NCI-H1930 (cell line): ENCODE measurements around the gene DRD4.
A peak's percentile ranks its signal among the peaks of the same experiment; 100 is the strongest.

Source experiments
- DNase-seq, 2 experiments: peaks; one replicate each; lab custom pipeline; 2025; lab: John Stamatoyannopoulos, UW

Gene DRD4

GRCh38 chr11:610146-610801 is 26.8 kb upstream of the DRD4 start:
- no peak for DNase-seq

DNA sequence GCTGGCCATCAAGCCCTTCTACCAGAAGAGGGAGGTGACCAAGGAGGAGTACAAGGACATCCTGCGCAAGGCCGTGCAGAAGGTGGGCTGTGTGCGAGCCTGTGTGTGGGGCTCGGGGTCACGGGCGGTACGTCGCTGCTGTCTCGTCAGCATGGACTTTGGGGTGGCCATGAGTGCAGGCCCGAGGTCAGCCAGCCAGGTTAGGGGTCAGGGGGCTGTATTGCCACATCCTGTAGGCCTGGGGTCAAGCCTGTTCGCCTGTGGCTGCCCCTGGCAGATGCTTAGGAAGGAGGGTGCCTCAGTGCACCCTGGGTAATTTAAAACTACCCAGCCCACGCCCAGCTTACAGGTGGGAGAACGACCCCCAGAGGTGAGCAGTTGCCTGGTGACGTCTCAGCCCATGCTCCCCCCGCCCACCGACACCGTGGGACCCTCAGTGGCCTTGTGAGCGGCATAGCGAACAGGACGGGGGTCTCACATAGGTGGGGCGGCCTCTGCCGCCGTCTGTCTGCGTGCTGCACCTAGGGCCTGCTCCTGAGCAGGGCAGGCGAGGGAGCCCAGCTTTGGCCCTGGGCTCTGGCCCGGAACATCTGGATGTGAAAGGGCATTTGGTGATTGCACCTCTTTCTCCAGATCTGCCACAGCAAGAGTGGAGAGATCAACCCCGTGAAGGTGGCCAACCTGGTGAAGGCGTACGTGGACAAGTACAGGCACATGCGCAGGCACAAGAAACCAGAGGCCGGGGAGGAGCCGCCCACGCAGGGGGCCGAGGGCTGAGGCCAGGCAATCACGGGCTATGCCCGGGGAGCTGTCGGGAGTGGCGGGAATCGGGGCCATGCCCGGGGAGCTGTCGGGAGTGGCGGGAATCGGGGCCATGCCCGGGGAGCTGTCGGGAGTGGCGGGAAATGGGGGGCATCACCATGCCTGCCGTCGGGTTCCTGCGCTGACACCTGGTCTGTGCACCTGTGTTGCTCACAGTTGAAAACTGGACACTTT is 25.8 kb upstream of the DRD4 start:
- DNase-seq, result no peak

- no peak for DNase-seq
These were observed 24.7 kb upstream of the DRD4 start for GRCh38 chr11:612201-612960.

DNA sequence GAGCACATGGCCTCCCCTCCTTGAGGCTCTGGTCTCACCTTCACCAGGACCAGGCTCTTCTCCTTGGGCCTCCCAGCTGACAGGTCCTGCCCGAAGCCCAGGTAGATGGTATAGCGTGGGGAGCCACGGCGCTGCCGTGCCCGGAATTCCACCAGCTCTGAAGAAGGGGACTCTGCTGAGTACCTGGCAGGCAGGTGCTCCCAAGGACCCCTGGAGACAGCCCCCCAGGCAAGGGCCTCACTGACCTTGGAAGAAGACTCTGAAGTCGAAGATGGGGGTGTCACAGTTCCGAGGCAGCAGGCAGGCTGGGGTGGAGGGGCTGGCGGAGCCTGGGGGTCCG is 24.1 kb upstream of the DRD4 start:
- DNase-seq, result no peak

DNA sequence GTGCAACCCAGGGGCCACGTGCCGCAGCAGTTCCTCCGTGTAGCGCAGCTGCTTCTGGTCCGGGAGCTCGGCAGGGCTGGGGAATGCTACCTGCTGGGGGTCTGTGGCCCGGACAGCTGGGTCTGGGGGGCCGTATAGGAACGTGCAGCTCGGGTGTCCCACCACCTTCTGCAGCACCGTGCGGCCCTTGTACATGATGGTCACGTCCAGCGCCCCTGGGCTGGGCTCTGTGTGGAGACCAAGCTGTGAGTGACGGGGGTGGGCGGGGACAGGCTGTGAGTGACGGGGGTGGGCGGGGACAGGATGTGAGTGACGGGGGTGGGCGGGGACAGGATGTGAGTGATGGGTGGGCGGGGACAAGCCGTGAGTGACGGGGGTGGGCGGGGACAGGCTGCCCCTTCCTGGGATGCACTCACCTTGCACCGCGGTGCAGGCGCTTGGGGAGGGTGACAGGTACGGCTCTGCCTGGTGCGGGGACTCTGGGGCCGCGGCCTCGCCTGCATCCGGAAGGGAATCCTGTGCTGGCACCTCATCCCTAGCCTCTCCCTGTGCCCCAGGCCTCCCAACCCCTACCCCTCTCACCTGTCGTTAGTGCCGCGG is 23.6 kb upstream of the DRD4 start:
- peak in 1 of 2 experiments; percentile 46 for DNase-seq

- DNase-seq, result no peak
These were observed 22.9 kb upstream of the DRD4 start for GRCh38 chr11:614021-614622.

DNA sequence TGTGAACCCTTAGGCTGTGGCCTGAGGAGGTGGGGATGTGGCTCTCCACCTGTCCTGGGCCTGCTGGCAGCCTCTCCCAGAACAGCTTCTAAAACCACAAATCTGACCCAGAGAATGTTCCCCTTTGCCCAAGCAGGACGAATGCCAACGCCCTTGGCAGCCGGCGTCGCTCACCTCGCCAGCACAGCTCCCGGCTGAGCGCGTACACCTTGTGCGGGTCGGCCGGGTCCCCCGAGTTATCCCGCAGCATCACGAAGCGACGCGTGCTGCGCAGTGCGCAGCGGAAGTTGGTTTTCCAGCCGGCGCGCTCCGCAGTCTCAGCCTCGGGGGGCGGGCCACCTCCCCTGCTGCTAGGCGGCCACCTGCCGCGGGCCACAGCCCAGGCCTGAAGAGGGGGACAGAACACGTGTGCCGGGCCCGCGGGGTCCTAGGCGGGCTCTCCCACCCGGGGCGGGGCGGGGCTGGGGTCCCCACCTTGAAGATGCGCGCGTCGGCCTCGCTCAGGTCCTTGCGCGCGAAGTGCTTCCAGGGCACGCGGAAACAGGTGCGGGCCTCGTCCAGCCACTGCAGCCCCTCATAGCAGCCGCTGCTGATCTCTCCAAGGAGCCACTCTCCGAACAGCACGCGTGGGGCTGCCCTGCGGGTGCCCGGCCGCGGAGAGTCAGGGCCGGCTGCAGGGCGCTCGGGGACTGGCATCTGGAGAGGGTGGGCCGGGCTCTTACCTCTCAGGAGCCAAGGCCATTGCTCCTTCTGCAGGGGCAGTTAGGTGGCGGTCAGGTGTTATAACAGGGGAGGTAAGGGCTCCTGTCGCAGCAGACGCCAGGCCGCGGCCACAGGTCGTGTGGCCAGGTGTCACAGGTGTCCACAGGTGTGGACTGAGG is 22.2 kb upstream of the DRD4 start:
- no peak for DNase-seq

DNA sequence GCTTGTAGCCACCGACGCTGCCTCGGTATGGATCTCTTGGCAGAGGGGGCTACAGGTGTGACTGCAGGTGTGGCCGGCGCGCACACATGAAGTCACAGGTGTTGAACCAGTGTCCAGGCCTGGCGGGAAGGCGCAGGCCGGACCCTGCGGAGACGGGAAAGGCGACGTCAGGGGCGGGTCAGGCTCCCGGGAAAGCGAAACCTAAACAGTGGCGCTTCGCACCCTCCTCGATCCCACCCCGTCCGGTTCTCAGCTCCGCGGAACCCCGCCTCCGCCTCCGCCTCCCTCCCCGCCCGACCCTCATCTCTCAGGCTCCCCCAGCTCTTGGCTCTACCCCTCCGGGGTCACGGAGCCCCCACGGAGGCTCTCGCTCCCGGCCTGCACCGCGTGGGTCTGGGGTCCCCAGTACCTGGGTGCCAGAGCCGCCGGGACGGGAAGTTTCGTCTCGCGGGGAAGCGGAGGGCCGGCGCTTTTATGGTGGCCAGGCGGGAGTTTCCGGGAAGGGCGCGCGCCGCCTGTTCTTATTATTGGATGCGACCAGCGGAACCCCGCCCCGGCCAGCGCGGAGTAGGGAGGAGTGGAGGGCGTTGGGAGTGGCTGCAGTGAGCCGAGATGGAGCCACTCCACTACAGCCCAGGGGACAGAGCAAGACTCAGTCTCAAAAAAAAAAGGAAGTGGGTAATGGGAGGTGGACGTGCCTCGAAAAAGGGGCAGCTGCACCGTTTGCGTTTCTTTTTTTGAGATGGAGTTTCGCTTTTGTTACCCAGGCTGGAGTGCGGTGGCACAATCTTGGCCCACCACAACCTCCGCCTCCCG is 21.4 kb upstream of the DRD4 start, which contains the start of gene IRF7:
TSS of gene IRF7 (minus strand) at position 447 of the 816 bp plus-strand sequence. CDS start 586 bp downstream, outside the sequence.
- peak; percentile 49 to 57 for DNase-seq

DNA sequence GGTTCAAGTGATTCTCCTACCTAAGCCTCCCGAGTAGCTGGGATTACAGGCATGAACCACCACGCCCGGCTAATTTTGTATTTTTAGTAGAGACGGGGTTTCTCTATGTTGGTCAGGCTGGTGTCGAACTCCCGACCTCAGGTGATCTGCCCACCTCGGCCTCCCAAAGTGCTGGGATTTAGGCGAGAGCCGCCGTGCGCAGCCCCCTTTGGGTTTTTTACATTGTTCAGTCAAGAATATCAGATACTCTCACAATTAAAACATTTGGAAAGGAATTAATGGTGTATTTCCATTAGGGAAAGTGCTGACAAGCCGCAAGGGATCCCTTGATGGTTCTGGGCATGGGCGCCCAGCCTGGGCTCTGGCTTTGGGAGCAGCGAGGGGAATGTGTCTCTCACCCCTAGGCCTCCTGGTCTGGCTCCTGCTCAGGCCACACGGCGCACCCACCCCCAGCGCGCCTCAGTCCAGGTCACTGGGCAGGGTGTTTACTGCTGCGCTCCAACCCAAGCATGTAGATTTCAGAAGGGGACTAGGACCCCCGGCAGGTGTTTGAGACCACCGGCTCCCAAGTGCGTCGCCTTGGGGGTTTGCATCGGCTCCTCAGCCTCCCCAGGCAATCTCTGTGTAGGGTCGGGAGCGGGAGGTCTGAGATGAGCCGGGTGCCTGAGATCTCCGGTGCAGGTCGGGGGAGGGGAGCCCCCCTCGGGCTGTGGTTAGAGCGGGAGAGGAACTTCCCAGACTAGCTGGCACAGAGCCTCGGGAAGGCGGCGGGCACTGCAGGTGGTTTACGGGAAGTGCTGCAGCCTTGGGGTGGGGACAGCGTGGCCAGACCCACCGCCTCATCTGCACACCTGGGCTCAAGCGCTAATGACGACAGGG is 20.5 kb upstream of the DRD4 start:
- no peak for DNase-seq

GRCh38 chr11:617199-617911 is 19.7 kb upstream of the DRD4 start:
- no peak for DNase-seq

- no peak for DNase-seq
These were observed 19.0 kb upstream of the DRD4 start for GRCh38 chr11:617912-618682.

DNA sequence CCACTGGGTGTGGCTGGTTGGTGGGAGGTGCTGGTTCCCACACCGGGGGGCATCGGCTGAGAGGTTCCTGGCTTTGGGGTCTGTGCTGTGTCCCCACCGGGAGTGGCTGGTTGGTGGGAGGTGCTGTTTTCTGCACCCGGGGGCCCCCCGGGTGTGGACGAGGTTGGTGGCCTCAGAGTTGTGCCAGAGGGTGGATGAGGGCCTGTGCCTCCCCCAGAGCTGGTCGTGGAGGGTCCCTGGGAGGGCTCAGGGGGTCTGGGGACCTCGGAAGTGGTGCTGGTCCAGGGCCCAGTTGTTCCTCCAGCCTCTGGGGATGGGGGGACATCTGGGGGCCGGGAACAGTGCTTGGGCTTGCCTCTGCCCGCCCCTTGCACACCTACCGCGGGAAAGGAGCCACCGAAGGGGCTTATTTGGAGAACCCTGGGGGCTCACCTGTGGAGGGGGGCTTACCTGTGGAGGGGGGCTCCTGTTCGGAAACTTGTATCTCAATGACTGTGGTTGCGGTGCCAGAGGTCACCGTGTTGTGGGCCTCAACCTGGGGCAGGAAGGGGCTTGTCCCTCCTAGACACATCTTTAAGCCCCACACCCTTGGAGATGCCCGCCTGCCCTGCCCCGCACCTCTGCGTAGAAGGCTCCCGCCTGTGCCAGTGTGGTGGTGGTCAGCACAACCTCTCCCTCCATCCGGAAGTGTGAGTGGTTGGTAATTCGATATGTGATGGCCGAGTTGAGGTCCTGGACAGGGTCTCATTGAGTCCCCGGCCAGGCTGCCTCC is 18.0 kb upstream of the DRD4 start:
- no peak for DNase-seq

GRCh38 chr11:619628-620050 is 17.4 kb upstream of the DRD4 start:
- DNase-seq, result no peak

- no peak for DNase-seq
These were observed 16.9 kb upstream of the DRD4 start for GRCh38 chr11:620201-620600.

- no peak for DNase-seq
These were observed 15.9 kb upstream of the DRD4 start for GRCh38 chr11:620935-621814.
